ENCODE data around the gene KCNK10.

KCNK10 gene

DNA sequence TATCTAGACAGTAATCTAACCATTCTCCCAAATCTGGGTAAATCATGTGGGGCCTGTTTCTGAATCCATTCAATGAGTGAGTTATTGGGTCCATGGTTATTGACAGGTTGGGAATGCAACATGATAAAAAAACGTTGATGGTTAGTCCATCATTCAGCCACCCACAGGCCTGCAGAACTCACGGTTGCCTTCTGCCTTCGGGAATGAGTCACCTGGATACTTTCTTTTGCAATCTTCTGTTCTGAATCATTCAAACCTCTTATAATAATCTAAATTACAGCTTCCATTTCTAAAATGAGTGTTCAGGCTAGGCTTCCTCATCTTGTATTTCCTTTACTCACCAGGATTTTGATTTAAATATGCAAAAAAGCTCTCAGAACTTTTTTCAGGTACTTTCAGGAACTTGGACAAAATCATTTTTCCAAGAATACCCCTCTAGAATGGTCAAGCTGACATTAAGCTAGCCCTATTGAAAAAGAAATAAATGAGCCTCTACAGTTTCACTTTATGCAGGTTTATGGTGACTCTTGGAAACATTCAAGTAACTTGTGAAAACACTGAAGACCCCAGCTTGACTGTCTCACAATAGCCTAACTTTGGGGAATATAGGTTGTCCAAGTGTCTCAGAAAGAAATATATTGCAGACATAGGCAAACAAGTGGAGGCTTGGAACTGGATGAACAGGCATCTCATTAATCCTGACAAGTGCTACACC lies 94.4 kb downstream of the KCNK10 start:
- DNase-seq (ENCODE audit: low read depth) = peak; percentile 30

DNA sequence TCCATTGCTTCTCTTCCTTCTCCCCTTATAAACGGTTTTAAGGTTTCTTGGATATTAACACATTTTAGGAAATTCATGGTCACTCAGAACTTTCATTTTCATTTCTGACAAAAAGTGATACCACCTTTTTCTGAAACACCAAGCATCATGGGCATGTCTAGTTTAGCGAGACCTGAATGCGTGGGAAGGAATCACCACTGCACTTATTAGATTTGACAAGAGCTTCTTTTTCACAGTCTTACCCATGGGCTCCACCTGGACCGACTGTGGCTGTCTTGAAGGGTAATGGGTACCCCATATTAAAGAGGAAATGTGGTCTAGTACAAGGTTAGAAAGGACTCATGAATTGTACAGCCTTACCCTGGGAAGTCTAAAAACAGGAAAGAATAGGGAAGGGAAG lies 95.4 kb downstream of the KCNK10 start:
- no peak for DNase-seq (ENCODE audit: low read depth)

DNA sequence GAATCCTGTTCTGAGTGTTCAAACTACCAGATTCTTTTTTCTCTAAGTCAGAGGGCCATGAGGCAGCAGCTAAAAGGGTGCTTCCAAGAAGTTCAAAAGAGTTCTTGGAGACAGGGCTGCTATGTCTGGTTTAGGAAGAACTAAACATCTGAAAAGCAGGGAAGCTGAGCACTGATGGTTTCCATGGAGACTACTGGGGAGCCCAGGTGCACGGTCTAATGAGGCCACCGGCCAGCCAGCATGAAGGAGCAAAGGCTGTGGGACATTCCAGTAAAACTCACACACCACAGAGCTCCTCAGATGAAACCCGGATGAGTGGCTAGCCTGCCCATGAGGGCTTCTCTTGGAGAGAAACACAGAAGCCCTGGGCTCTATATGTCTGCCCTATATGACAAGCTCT lies 97.3 kb downstream of the KCNK10 start:
- no peak for DNase-seq (ENCODE audit: low read depth)

DNA sequence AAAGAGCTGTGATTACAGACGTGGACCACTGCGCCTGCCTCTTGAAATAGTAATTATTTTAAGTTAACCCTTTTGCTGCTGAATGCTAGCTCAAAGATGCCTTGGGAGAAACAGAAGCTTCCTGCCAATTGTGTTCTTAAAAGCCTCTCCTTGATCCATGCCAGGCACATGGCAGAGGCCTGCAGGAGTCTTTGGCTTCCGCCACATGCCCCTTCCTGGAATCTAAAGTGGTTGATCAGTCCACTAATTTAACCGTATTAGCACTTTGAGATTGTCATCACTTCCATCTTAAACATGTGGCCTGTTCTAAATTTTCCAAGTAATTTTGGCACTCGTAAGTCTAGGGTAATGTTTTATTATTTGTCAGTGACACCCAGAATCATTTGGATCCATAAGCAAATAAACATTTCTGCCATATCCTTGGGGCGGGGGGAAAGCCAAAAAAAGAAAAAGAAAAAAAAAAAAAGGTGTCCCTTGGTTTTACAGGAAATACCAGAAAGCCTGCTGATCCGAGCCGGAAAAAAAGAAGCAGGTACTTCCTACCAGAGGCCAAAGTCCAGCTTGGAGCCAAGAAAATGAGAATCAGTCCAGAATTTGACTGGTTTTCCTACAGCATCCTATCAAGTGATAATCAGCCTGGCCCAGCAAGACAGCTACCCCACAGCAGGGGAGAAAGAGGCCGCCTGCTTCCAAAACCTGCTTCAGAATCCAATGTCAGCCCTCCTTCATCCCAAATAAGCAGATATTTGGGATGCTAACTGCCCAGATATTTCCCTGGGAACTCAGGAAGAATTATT lies 104.8 kb downstream of the KCNK10 start:
- DNase-seq (ENCODE audit: low read depth) = no peak

DNA sequence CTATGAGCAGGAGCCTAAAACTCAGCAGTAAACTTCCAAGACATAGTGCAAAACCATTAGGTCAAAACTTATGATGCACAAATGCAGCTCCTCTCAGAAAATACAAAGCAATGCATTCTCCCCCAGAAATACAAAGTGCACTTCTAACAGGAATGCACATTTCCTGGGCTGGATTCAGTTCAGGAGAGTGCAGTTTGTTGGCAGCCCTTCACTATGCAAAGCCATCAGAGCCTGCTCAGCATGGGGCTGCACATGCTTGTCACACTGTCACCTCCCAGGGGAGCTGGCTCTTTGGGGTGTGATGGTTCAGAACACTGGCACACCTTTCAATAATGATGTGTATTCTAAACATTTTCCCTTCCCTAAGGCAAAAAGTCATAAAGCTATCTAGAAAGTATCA lies 110.4 kb downstream of the KCNK10 start:
- no peak for DNase-seq (ENCODE audit: low read depth)

DNA sequence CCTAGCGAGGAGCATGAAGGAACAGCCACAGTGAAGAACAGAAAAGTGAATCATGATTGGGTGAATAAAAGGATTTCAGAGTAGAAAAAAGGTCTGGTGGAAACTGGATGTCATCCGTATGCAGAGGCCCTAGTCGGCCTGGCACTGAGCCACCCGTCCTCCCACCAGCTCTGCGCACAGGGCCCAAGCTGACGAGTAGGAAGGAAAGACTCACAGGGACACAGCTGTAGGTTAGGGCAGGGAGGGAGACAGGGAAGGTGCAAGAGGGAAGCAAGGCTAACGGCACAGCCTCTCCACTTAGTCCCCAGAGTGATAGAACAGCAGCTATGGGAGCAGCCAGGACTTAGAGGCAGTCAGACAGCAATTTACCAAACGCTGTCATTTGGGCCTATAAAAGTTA lies 112.6 kb downstream of the KCNK10 start:
- DNase-seq (ENCODE audit: low read depth) = no peak

DNA sequence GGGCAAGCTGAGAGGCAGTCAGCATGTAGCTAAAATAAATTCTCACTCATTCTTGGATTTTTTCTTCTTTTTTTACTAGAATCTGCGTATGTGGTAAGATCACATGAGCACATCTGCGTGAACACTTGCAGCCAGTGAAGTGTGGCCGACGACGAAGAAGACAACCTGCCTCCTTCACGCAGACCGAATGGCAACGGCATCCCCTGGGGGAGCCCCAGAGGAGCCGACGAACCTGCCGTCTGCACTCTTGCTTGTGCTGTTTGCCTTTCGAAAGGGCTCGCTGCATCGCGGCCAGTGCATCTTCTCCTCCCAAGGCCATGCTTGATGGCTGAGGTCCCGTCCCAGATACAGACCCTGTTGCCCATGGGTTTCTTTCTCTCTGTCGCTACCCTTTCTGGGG lies 113.8 kb downstream of the KCNK10 start:
- no peak for DNase-seq (ENCODE audit: low read depth)

DNA sequence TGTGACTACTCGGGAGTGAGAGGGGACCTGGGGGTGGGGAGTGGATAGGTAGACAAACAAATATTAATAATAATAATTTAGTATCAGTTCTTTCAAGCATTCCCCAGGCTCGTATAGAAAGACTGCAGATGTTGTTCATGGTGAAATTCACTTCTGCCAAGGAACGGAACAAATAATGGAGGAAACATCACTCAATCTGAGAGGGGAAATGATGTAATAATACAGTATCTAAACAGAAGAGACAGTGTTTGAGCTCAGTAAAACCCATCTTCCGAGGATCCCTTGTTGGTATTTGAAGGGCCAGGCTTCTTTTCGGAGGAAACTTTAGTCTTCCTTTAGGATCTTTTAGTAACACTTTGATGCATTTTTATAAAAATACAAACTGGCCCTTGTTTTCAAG lies 114.2 kb downstream of the KCNK10 start:
- no peak for DNase-seq (ENCODE audit: low read depth)

DNA sequence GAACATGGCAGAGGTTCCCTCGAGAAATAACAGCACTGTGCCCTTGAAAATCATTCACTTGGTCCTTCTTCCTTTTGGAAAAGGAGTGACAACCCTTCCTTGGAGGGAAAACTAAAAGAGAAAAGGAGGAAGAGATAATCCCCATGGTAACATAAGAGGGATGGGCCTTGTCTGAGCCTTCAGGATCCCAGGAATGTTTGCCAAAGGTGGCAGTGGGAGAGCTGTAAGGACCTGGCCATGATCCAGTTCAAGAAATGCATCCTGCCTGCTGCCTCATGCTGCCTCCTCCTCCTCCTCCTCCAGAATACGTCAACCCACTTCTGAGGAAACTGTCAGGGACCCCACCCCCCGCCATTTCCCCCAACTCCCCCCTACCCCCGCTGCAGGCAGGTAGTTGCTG lies 118.8 kb downstream of the KCNK10 start:
- no peak for DNase-seq (ENCODE audit: low read depth)

DNA sequence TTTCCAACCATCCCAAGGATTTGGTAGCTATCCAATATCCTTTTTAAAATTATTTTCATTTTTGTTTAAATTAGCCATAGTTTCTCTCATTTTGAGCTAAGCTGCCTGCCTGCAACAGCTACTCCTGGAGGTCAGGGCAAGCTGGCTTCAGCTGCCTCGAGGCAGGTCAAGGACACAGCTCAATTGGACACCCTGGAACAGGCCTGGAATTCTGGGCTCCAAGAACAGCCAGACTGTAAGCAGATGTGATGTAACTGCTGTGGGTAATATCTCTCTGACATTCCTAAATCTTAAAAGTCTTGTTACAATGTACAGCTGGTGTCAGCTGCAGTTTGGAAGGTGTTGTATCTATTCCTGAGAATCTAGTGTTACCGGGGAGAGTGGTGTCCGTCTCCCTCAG lies 119.8 kb downstream of the KCNK10 start:
- DNase-seq (ENCODE audit: low read depth) = no peak

DNA sequence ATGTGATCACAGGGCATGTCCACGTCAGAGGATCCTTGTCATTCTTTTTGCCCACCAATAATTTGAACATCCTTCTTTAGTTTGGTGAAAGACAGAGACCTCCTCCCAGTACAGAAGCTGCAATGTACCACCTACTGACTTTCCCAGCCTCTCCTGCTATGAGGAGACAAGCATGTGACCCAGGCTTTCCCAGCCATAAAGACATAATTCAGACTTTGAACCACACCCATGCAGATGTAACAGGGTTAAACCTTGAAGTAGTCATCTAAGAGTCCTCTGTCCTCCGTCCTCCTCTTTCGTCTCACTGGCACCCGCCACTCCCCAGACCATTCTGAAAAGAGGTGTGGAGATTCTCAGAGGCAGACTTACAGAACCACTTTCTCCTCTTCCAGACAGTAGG lies 120.8 kb downstream of the KCNK10 start:
- no peak for DNase-seq (ENCODE audit: low read depth)

DNA sequence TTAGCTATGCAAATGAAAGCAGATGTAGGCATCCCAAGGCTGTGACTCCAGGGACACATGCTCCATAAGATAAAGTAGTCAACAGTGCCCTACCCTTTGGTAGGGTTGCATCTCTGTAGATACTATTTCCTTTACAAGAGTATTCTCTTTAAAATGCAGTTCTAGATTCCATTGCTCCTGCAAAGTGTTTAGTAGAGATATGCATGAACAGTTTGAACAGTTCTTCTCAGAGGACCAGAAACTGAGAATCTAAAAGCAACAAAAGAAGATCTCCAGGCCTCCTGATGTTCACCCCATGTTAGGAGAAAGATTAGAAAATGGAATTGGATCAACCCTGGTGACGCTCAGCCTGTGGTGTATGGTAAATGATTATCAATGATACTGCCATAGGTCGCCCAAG lies 121.2 kb downstream of the KCNK10 start:
- DNase-seq (ENCODE audit: low read depth) = no peak

DNA sequence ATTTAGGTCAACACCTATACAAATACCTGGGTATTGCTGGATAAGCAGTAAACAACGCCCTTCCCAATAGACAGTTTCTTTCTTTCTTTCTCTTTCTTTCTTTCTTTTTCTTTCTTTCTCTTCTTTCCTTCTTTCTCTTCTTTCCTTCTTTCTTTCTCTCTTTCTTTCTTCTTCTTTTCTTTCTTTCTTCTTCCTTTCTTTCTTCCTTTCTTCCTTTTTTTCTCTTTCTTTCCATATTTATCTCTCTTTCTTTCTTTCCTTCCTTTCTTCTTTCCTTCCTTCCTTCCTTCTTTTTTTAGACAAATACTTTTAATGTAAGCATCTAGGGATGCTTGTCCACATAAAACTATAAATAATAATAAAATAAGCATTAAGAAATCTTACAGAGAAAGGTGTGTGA lies 123.2 kb downstream of the KCNK10 start:
- DNase-seq (ENCODE audit: low read depth) = no peak

DNA sequence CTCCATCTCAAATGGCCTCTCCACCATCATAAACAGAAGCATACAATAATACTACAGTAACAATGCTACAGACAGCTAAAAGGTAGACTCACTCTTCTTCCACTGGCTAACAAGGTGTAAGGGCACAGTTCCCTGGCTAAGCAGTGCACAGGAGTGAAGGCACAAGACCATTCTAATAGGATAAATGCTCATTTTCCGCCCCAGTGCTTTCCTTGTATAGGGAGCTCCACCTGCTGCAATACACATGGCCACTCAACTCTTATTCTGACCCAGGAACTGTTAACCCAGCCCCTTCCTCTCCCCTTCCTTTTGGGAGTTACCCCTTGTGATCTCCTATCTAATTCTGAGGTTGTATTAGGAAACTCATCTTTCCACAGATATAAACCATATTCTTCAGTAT lies 124.6 kb downstream of the KCNK10 start:
- no peak for DNase-seq (ENCODE audit: low read depth)

DNA sequence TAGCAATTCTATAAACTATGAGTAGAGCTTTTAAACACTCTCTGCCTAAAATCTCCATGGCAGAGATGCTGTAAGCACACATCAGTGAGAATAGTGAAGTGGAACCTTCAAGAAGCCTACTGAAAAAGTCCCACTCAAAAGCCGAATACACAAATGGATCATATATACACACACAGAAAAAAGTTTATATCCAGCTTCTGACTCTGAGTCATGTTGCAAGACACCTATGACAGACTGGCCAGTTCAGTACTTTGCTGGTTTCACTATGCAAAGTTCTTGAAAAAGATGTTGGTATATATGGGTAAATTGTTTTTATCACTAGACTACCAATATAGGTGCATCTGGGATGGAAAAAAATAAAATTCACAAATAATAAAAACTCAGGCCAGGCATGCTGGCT lies 126.1 kb downstream of the KCNK10 start:
- no peak for DNase-seq (ENCODE audit: low read depth)

DNA sequence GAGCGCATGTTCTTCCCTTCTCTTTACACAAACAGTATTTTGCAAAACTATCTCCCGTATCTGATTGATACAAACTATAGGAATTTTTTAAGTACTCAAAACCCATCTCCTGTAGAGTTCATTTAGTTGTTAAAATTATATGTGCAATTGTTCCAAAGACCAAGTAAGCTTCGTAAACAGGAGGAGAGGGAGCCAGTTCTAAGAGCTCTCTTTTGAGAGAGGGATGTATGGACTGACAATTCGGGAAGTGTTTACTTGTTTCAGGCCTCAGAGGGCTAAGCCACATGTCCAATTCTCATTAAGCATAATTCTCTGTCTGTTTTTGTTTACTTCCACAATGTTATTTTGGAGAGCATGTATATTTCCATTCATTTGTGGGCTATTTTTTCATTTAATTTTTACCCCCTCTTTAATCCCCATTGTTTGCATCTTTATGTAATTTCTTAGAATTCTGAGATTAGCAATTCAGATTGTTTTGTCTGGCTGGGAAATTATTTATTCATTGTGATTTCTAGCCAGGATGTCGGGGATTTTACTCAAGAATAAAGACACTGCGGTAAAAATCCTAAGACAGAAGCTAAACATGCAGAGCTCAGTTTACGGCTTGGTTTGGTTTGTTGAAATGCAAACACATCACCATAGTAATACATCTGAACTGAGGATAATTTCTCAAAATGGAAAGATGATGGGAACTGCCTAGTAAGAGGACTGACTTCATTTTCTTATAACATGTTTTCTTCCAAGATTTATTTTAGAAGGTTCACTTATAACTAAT lies 126.8 kb downstream of the KCNK10 start:
- no peak for DNase-seq (ENCODE audit: low read depth)

DNA sequence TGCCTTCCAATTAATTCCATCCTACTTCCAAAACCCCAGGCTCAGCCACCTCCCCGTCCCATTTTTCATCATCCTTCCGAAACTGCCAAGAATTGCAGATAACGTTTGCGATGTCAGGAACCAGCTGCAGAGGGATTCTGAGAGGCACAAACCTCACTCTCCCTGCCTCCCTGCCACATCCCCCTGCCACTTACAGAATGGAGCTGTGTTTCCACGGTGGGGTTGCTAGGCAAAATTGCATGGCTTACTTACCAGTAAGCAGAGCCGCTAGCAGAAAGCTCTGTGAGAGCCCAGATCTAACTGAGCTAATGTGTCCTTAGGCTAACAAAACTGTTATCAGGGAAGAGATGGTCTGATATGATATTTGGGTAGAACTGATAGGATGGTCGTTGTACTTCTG lies 127.4 kb downstream of the KCNK10 start:
- no peak for DNase-seq (ENCODE audit: low read depth)

DNA sequence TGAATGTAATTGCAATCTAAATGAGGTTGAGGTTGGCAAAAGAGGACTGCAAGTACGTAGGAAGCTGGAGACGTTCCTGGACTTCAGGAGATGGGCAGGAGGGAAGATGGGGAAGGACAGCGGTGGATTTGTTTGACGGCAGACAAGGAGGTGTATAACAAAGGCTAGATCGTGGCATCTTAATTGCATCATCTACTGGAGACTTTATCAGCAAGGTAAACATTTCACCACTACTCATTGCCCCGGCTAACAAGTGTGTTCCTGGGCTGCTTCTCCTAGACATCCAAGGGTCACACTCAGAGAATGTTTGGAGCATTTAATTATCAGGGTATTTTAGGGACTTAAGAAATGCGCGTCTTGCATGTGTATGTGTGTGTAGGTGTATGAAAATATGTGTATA lies 128.5 kb downstream of the KCNK10 start:
- DNase-seq (ENCODE audit: low read depth) = no peak

DNA sequence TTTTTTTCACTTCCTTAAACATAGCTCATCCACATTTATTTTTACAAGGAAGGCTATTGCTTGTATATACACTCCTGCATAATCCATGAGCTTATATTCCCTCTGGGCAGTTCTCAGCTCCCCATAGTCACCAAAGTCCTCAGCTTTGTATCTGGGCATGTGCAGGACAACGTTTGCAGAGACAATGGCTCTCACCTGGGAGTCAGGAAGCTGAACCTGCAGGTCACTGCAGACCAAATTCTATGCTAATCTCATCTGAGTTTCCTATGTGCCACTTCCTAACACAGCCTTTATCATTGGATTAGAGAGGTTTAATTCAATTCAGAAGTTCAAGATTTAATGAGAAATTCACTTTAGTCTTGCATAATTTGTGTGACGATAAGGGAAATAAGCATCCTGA lies 131.5 kb downstream of the KCNK10 start:
- no peak for DNase-seq (ENCODE audit: low read depth)

DNA sequence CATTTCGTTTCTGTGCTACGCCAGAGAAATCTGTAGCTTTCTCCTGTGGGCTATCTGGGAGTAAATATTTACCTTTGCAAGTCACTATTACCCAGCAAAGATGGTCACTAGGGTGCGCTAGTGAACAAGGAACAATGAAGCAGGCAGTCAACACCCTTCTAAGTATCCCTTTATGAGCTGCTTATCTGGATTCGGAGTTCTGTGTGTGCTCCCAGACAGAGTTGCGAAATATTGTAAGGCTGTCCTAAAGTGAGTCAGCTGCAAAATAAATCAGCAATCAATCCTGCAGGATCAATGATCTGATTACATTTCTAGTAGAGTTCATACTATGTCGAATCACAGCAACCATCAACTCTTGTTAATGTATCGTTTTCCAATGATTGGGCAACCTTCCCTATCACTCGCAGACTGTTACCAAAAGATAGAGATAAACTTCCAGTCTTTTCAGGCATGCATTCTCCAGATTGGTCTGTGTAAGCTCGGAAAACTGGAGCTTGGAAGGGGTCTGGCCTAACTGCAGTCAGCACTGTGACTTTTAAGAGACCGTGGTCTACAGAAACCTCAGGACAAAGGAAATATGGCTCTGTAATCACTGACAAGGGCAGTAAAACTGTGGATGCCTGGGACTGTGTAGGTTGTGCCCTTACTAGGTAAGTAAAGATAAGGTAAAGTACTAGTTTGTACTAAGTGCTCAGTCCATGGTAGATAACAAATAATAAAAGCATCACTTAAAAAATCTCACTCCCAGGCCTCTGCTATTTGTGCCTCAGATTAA lies 133.5 kb downstream of the KCNK10 start:
- peak; percentile 75 for DNase-seq (ENCODE audit: low read depth)

DNA sequence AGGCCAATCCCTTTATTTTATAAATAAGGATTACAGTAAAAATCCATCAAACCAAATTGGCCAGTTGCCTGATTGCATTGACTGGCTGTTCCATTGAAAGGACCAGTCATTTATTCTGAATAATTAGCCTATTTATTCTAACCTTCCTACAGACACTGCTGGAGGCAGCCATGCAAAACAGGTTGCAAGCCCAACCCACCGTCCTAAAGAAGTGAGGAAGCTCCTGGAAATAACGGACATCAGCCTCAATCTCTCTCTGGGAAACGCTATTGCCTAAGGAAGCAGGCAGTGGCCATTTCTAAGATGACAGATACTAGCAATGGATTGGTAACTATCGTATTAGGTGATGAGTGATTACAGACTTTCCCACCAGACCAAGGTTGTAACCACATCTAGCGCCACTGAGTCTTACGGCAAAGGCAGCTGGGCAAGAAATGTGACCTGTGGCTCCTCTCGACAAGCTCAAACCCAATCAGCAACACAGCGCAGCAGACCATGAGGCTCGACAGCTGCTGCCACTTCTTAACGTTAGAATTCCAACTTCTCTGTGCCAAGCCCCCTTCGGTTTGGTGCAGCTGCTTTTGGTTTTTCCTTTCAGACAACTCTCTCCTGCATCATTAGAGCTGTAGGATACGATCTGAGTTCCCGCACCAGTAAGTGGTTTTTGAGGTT lies 134.2 kb downstream of the KCNK10 start:
- no peak for DNase-seq (ENCODE audit: low read depth)

DNA sequence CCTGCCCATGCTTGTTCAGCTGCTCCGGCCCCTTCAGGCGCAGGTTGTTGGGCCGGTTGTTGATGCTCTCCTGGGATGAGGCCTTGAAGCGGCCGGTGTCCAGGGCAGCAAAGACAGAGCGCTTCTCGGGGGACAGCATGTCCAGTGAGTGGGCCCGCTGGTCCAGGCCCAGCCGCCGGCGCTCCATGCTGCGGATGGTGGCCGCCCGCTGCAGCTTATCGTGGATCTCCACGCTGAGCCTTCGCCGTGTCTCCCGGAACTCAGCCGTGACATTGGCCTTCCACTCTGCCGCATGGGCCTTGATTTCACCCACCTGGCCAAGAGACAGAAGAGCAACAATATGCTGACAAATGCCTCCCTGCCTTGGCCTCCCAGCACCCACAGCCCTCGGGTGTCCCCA lies 137.2 kb downstream of the KCNK10 start:
- DNase-seq (ENCODE audit: low read depth) = no peak

All from ELR (cell line).